SK-N-SH treated with all-trans-retinoic acid at 6 μM for 48 hours (cell line): ENCODE data around the gene ANKRD44.

ENCODE experiments used
- ATAC-seq: fragments of 200-7000 bp; cut with Tn5 transposase; 3 replicates; pipeline ENCODE4 v1.9.1; 2020; ENCODE audit warnings: mild to moderate bottlenecking, moderate library complexity
- BACH2 ChIP-seq: fragments of 250-450 bp; sonication (Bioruptor Pico); IDR thresholded peaks from 2 replicates; pipeline ENCODE4 v1.9.0; 2021; ENCODE audit warnings: mild to moderate bottlenecking, borderline replicate concordance
- CSDC2 ChIP-seq: fragments of 250-450 bp; sonication (Bioruptor Pico); IDR thresholded peaks from 2 replicates; pipeline ENCODE4 v1.5.0; 2020; ENCODE audit warnings: mild to moderate bottlenecking, moderate library complexity
- ESRRG ChIP-seq: fragments of 250-450 bp; sonication (Bioruptor Pico); IDR thresholded peaks from 2 replicates; pipeline ENCODE4 v1.6.1; 2021; ENCODE audit warnings: mild to moderate bottlenecking
- GLIS3 ChIP-seq: fragments of 250-450 bp; sonication (Bioruptor Pico); IDR thresholded peaks from 2 replicates; pipeline ENCODE4 v1.5.0; 2020; ENCODE audit warnings: mild to moderate bottlenecking, moderate library complexity
- ISL1 ChIP-seq: fragments of 250-450 bp; sonication (Bioruptor Pico); IDR thresholded peaks from 2 replicates; pipeline ENCODE4 v2.1.2; 2022; ENCODE audit warnings: mild to moderate bottlenecking, moderate library complexity
- OSR1 ChIP-seq: fragments of 250-450 bp; sonication (Bioruptor Pico); IDR thresholded peaks from 2 replicates; pipeline ENCODE4 v1.8.0; 2022; ENCODE audit warnings: moderate library complexity, mild to moderate bottlenecking, inconsistent platforms
- RARB ChIP-seq: fragments of 250-450 bp; sonication (Bioruptor Pico); IDR thresholded peaks from 2 replicates; pipeline ENCODE4 v1.8.0; 2021; ENCODE audit warnings: mild to moderate bottlenecking, moderate library complexity
- SNAI2 ChIP-seq: fragments of 250-450 bp; sonication (Bioruptor Pico); IDR thresholded peaks from 2 replicates; pipeline ENCODE4 v1.5.0; 2020; ENCODE audit warnings: mild to moderate bottlenecking, moderate library complexity
- TCF4 ChIP-seq: fragments of 250-450 bp; sonication (Bioruptor Pico); IDR thresholded peaks from 2 replicates; pipeline ENCODE4 v1.8.0; 2021; ENCODE audit warnings: mild to moderate bottlenecking, moderate library complexity, borderline replicate concordance
- TOX ChIP-seq: fragments of 250-450 bp; sonication (Bioruptor Pico); IDR thresholded peaks from 2 replicates; pipeline ENCODE4 v1.8.0; 2021; ENCODE audit warnings: mild to moderate bottlenecking, moderate library complexity, borderline replicate concordance
- ZC3H10 ChIP-seq: fragments of 250-450 bp; sonication (Bioruptor Pico); IDR thresholded peaks from 2 replicates; pipeline ENCODE4 v1.5.1; 2021; ENCODE audit warnings: mild to moderate bottlenecking, moderate library complexity
- ZFP3 ChIP-seq: fragments of 250-450 bp; sonication (Bioruptor Pico); IDR thresholded peaks from 2 replicates; pipeline ENCODE4 v1.5.0; 2020; ENCODE audit warnings: mild to moderate bottlenecking, moderate library complexity
- ZFP30 ChIP-seq: fragments of 450-650 bp; formaldehyde crosslinking; IDR thresholded peaks from 2 replicates; pipeline ENCODE4 v1.5.0; 2022; ENCODE audit warnings: mild to moderate bottlenecking, moderate library complexity
- ZNF565 ChIP-seq: fragments of 450-650 bp; formaldehyde crosslinking; conservative IDR thresholded peaks from 2 replicates; pipeline ENCODE4 v1.5.0; 2020; ENCODE audit warnings: low read depth, mild to moderate bottlenecking, moderate library complexity
- ZNF70 ChIP-seq: fragments of 450-650 bp; formaldehyde crosslinking; IDR thresholded peaks from 2 replicates; pipeline ENCODE4 v1.5.0; 2020; ENCODE audit warnings: mild to moderate bottlenecking, moderate library complexity
- TF ChIP-seq, protein P1 (sequence below): fragments of 250-450 bp; sonication (Bioruptor Pico); IDR thresholded peaks from 2 replicates; pipeline ENCODE4 v1.8.0; 2021; ENCODE audit warnings: low read depth, mild to moderate bottlenecking, moderate library complexity, borderline replicate concordance
- TF ChIP-seq, protein P2 (sequence below): fragments of 250-450 bp; sonication (Bioruptor Pico); IDR thresholded peaks from 2 replicates; pipeline ENCODE4 v1.5.1; 2021; ENCODE audit warnings: mild to moderate bottlenecking, moderate library complexity
- TF ChIP-seq, protein P3 (sequence below): fragments of 250-450 bp; sonication (Bioruptor Pico); IDR thresholded peaks from 2 replicates; pipeline ENCODE4 v1.5.0; 2020; ENCODE audit warnings: mild to moderate bottlenecking, moderate library complexity
- TF ChIP-seq, protein P4 (sequence below): fragments of 250-450 bp; sonication (Bioruptor Pico); IDR thresholded peaks from 2 replicates; pipeline ENCODE4 v1.8.0; 2020; ENCODE audit warnings: mild to moderate bottlenecking, moderate library complexity, borderline replicate concordance
- TF ChIP-seq, protein P5 (sequence below): fragments of 250-450 bp; sonication (Bioruptor Pico); IDR thresholded peaks from 2 replicates; pipeline ENCODE4 v1.5.1; 2020; ENCODE audit warnings: low read depth, mild to moderate bottlenecking, moderate library complexity

Gene ANKRD44

DNA sequence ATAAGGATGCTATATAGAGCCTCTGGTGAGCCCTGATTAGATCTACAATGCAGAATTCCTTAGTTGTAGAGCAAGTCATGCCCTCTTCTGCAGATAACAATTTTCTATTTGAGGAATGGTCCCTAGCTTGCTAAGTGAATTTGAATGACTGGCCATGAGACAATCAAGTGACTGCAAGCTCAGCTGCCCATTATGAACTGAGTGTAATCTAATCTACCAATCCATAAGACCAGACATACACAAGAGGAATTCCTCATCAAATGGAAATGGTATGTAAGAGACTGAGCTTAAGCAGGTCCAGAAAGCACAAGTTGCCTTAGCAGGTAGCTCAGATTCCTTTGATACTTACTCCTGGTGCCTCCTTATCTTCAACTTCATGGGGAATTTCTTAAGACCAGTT is 4.8 kb upstream of the ANKRD44 start:
- TF ChIP-seq, protein P1, sequence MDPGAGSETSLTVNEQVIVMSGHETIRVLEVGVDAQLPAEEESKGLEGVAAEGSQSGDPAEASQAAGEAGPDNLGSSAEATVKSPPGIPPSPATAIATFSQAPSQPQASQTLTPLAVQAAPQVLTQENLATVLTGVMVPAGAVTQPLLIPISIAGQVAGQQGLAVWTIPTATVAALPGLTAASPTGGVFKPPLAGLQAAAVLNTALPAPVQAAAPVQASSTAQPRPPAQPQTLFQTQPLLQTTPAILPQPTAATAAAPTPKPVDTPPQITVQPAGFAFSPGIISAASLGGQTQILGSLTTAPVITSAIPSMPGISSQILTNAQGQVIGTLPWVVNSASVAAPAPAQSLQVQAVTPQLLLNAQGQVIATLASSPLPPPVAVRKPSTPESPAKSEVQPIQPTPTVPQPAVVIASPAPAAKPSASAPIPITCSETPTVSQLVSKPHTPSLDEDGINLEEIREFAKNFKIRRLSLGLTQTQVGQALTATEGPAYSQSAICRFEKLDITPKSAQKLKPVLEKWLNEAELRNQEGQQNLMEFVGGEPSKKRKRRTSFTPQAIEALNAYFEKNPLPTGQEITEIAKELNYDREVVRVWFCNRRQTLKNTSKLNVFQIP (CRISPR knock-in tag) = no peak
- no peak for TF ChIP-seq SNAI2 (CRISPR knock-in tag)
- no peak for TF ChIP-seq ISL1 (CRISPR knock-in tag)
- no peak for TF ChIP-seq OSR1 (CRISPR knock-in tag)
- TF ChIP-seq ZNF70 (CRISPR knock-in tag) = no peak
- no peak for TF ChIP-seq TCF4
- TF ChIP-seq ZNF565 (CRISPR knock-in tag) = no peak
- TF ChIP-seq RARB (CRISPR knock-in tag) = no peak
- TF ChIP-seq ZFP3 (CRISPR knock-in tag) = no peak
- no peak for ATAC-seq

DNA sequence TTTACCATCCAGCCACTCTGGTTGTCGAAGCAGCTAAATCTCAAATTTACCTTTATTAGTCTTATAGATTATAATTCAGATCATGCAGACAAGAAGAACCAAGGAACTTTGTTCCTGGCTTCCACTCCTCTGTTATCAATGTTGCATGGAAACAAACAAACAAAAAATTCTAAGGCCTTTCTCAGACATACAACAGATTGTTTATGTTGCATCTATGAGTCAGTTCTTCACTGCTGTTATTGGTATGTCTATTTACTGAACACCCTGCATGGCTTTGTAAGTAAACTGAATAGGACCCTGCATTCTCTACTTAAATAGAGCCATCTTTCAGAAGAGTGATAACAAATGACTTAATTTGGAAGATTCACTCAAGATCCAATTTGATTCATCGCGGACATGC is 1.6 kb upstream of the ANKRD44 start:
- no peak for TF ChIP-seq TCF4
- TF ChIP-seq ZFP3 (CRISPR knock-in tag) = no peak
- TF ChIP-seq, protein P2, sequence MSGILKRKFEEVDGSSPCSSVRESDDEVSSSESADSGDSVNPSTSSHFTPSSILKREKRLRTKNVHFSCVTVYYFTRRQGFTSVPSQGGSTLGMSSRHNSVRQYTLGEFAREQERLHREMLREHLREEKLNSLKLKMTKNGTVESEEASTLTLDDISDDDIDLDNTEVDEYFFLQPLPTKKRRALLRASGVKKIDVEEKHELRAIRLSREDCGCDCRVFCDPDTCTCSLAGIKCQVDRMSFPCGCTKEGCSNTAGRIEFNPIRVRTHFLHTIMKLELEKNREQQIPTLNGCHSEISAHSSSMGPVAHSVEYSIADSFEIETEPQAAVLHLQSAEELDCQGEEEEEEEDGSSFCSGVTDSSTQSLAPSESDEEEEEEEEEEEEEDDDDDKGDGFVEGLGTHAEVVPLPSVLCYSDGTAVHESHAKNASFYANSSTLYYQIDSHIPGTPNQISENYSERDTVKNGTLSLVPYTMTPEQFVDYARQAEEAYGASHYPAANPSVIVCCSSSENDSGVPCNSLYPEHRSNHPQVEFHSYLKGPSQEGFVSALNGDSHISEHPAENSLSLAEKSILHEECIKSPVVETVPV (CRISPR knock-in tag) = no peak
- TF ChIP-seq, protein P3, sequence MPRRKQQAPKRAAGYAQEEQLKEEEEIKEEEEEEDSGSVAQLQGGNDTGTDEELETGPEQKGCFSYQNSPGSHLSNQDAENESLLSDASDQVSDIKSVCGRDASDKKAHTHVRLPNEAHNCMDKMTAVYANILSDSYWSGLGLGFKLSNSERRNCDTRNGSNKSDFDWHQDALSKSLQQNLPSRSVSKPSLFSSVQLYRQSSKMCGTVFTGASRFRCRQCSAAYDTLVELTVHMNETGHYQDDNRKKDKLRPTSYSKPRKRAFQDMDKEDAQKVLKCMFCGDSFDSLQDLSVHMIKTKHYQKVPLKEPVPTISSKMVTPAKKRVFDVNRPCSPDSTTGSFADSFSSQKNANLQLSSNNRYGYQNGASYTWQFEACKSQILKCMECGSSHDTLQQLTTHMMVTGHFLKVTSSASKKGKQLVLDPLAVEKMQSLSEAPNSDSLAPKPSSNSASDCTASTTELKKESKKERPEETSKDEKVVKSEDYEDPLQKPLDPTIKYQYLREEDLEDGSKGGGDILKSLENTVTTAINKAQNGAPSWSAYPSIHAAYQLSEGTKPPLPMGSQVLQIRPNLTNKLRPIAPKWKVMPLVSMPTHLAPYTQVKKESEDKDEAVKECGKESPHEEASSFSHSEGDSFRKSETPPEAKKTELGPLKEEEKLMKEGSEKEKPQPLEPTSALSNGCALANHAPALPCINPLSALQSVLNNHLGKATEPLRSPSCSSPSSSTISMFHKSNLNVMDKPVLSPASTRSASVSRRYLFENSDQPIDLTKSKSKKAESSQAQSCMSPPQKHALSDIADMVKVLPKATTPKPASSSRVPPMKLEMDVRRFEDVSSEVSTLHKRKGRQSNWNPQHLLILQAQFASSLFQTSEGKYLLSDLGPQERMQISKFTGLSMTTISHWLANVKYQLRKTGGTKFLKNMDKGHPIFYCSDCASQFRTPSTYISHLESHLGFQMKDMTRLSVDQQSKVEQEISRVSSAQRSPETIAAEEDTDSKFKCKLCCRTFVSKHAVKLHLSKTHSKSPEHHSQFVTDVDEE (CRISPR knock-in tag) = no peak
- TF ChIP-seq ZFP30 = no peak
- TF ChIP-seq OSR1 (CRISPR knock-in tag) = no peak
- no peak for TF ChIP-seq CSDC2
- no peak for TF ChIP-seq TOX (CRISPR knock-in tag)
- TF ChIP-seq GLIS3 (CRISPR knock-in tag) = no peak
- TF ChIP-seq, protein P1 (CRISPR knock-in tag) = no peak
- TF ChIP-seq, protein P4, sequence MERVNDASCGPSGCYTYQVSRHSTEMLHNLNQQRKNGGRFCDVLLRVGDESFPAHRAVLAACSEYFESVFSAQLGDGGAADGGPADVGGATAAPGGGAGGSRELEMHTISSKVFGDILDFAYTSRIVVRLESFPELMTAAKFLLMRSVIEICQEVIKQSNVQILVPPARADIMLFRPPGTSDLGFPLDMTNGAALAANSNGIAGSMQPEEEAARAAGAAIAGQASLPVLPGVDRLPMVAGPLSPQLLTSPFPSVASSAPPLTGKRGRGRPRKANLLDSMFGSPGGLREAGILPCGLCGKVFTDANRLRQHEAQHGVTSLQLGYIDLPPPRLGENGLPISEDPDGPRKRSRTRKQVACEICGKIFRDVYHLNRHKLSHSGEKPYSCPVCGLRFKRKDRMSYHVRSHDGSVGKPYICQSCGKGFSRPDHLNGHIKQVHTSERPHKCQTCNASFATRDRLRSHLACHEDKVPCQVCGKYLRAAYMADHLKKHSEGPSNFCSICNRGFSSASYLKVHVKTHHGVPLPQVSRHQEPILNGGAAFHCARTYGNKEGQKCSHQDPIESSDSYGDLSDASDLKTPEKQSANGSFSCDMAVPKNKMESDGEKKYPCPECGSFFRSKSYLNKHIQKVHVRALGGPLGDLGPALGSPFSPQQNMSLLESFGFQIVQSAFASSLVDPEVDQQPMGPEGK (CRISPR knock-in tag) = no peak
- TF ChIP-seq BACH2 (CRISPR knock-in tag) = no peak
- no peak for TF ChIP-seq ESRRG (CRISPR knock-in tag)
- TF ChIP-seq, protein P5, sequence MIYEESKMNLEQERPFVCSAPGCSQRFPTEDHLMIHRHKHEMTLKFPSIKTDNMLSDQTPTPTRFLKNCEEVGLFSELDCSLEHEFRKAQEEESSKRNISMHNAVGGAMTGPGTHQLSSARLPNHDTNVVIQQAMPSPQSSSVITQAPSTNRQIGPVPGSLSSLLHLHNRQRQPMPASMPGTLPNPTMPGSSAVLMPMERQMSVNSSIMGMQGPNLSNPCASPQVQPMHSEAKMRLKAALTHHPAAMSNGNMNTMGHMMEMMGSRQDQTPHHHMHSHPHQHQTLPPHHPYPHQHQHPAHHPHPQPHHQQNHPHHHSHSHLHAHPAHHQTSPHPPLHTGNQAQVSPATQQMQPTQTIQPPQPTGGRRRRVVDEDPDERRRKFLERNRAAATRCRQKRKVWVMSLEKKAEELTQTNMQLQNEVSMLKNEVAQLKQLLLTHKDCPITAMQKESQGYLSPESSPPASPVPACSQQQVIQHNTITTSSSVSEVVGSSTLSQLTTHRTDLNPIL (CRISPR knock-in tag) = no peak
- TF ChIP-seq RARB (CRISPR knock-in tag) = no peak
- no peak for TF ChIP-seq ZC3H10 (CRISPR knock-in tag)
- no peak for ATAC-seq
